ENCODE data around the gene HNRNPL.
A peak's percentile ranks its signal among the peaks of the same experiment; 100 is the strongest.
"Not testable (repeated sequence)": the region's sequence is repeated elsewhere in the genome, so short reads cannot be mapped to it uniquely, and the experiment has no call there.

The HNRNPL gene

GRCh38 chr19:38849860-38850435, at the start of gene HNRNPL:
HNRNPL (minus strand) TSS chr19:38849986; CDS start chr19:38849966, 20 bp downstream.
- peak; percentile 97 for DNase-seq (ENCODE audit: low read depth)

- no peak for DNase-seq (ENCODE audit: low read depth)
Measured at GRCh38 chr19:38898788-38899446, 49.1 kb upstream of the HNRNPL start.

- no peak for DNase-seq (ENCODE audit: low read depth)
Measured at GRCh38 chr19:38894968-38895367, 45.2 kb upstream of the HNRNPL start.

GRCh38 chr19:38893341-38893771, 43.6 kb upstream of the HNRNPL start:
- no peak for DNase-seq (ENCODE audit: low read depth)

- DNase-seq (ENCODE audit: low read depth) = no peak
Measured at GRCh38 chr19:38892841-38893240, 43.1 kb upstream of the HNRNPL start.

GRCh38 chr19:38891771-38892170, 42.0 kb upstream of the HNRNPL start:
- DNase-seq (ENCODE audit: low read depth) = no peak

- no peak for DNase-seq (ENCODE audit: low read depth)
Measured at GRCh38 chr19:38890686-38891085, 40.9 kb upstream of the HNRNPL start.

- no peak for DNase-seq (ENCODE audit: low read depth)
Measured at GRCh38 chr19:38889803-38890202, 40.0 kb upstream of the HNRNPL start.

GRCh38 chr19:38888876-38889275, 39.1 kb upstream of the HNRNPL start:
- DNase-seq (ENCODE audit: low read depth) = no peak

GRCh38 chr19:38884691-38885090, 34.9 kb upstream of the HNRNPL start:
- DNase-seq (ENCODE audit: low read depth) = not testable (repeated sequence)

- no peak for DNase-seq (ENCODE audit: low read depth)
Measured at GRCh38 chr19:38883286-38883685, 33.5 kb upstream of the HNRNPL start.

- DNase-seq (ENCODE audit: low read depth) = no peak
Measured at GRCh38 chr19:38880882-38881609, 31.3 kb upstream of the HNRNPL start.

- no peak for DNase-seq (ENCODE audit: low read depth)
Measured at GRCh38 chr19:38880076-38880881, 30.5 kb upstream of the HNRNPL start.

- DNase-seq (ENCODE audit: low read depth) = no peak
Measured at GRCh38 chr19:38879400-38879751, 29.6 kb upstream of the HNRNPL start.

- no peak for DNase-seq (ENCODE audit: low read depth)
Measured at GRCh38 chr19:38878575-38879399, 29.0 kb upstream of the HNRNPL start.

- no peak for DNase-seq (ENCODE audit: low read depth)
Measured at GRCh38 chr19:38877781-38878574, 28.2 kb upstream of the HNRNPL start, which contains the start of gene RINL. RINL (minus strand) TSS chr19:38878275; CDS start chr19:38876742, 1,533 bp downstream.

GRCh38 chr19:38875656-38876395, 26.0 kb upstream of the HNRNPL start:
- DNase-seq (ENCODE audit: low read depth) = no peak

- not testable (repeated sequence) for DNase-seq (ENCODE audit: low read depth)
Measured at GRCh38 chr19:38873400-38873799, 23.6 kb upstream of the HNRNPL start.

- DNase-seq (ENCODE audit: low read depth) = no peak
Measured at GRCh38 chr19:38870612-38871011, 20.8 kb upstream of the HNRNPL start.
